Measurements from ENCODE around the gene GSAP.
A peak's percentile ranks its signal among the peaks of the same experiment; 100 is the strongest.

The GSAP gene

DNA sequence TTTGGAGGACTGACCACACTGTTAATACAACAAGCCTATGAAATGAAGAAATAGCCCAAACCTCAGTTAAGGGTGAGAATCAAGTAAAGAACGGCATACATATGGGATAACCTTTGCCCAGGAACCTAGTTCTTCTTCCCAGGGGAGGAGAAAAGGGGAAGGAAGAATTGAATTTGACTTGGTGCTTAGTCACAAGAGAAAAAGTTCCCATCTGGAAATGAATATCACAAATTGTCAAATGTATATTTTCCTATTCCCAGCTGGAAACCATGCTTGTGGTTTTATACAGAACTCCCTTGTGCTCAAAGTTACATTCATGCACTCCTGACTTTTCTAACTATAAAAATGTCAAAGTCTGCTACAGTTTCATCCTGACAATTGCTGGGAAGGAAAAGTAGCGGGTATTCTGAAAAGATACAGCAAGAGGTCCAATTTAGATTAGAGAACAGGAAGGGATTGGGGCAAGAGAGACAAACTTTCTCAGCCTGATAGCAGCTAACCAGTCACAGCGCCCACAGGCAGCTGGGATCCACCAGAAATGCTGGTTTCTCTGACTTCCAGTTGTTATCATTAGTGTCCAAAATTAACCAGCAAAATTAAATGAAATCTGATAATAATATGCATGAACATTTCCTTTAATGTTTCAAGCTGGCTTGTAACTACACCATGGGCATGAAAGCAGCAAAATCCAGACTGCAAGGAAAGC is 18.6 kb upstream of the GSAP start:
- peak; percentile 68 for DNase-seq

DNA sequence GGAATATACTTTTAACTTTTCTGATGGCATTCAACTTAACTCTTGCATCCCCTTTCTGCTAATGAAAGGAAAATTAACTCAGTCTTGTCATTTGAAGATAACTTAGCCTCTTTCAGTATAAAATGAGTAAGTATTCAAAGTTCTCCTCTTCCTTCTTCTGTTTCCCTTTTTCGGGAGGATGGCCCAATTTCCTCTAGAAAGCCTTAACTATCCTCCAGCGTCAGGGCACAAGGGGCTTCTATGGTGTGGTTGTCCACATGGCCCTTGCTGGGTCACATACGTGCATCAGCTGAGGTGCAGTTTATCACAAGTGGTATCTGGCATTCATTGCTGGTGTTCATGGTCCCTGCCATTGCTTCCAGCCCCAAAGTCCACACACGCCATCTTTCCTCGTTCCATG is 17.8 kb upstream of the GSAP start:
- no peak for DNase-seq

DNA sequence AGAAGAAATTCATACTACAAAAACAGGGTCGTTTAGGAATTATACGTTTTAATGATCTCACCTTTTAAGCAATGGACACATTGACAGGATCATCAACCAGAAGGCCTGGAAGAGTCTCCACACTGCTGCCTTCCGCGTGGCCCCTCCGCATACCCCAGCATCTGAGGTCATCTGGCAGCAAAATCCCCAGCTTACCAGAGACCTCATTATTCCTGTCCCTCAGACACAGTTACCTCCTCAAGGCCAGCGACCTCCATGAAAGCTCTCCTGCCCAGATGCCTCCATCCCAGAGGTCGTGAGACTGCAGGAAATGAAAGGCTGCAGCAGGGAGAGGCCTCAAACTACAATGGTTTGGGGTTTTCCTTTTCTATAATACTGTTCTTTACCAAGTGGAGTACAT is 14.8 kb upstream of the GSAP start:
- no peak for DNase-seq

DNA sequence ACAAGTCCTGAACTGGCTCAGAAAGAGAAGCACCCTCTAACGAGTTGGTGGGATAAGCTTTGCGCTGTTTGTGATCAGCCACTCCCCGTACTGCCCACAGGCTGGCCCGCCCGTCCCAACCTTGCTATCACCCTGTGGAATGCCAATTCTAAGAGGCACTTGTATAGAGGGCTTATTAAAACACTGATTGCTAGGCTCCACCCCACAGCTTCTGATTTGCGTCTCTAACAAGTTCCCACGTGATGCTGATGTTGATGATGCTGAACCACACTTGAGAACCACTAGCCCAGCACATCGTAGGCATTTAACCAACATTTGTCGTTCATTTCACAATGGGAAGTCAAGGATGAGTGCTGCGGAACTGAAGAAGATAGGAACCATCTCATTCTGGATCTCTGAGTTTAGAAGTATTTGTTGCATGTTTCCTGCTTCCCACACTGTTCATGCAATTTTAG is 12.7 kb upstream of the GSAP start:
- DNase-seq, result no peak

DNA sequence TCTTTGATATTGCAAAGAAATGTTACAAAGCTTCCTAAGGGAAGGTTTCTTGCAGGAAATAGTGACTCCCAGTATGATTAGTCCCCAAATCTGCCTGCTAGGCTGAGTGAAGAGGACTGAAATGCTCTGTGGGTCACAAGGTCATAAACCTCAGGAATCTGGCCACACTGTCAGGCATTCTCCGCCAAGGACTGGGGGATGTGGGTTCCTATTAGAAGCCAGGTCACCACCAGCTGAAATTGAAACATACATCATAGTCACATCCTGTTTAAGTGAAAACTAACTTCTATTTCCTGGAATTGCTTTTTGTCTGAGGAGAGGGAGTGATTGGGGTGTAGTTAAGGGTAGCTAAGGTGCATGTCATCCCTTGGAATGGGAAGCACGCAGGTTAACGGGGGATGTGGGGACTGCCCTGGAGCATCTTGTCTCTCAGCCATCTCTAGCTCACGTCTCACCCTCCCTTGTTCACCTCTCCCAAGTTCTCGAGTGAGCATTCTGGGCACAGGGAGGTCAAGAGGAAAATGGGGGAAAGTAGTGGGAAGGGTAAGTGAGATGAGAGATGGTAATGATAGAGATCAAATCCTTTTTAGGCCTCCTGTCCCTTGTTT is 12.0 kb upstream of the GSAP start:
- DNase-seq, result peak; percentile 56

DNA sequence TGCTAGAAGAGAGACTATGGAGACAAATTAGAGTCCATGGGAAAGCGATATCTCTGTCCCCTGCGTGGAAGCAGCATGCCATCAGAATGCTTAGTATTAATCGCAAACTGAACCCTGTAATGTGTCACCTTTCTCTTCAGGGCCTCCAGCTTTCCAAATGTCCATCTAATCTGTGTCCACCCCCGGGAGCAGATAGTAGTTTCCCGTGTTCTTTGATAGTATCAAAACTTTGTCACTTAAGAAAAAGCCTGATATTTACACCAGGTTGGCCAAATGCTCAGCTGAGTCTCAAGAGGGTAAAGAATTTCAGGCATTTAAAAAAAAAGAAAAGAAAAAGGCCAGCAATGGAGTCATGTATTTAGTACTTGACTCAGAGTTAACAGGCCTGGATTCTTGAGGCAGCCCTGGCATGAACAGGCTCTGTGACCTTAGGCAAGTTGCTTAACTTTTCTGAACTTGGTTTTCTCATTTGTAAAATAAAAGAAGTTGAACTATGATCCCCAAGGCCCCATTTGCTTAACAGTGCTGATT is 10.4 kb upstream of the GSAP start:
- no peak for DNase-seq

DNA sequence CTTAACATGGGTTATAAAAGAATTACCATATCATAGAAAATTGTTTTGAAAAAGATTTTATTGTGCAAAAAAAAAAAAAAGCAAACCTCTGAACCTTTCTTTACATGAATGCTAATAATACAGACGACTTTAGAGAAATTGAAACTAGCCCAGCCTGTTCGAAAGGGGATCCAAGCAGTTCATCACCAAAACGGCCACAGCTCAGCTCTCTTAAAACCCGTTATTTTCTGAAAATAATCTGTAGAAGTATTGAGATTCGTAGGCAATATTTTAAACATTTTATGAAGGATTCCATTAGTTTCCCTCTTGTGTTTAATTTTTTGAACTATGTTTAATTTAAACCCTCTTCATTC is 9.9 kb upstream of the GSAP start:
- peak; percentile 38 for DNase-seq

DNA sequence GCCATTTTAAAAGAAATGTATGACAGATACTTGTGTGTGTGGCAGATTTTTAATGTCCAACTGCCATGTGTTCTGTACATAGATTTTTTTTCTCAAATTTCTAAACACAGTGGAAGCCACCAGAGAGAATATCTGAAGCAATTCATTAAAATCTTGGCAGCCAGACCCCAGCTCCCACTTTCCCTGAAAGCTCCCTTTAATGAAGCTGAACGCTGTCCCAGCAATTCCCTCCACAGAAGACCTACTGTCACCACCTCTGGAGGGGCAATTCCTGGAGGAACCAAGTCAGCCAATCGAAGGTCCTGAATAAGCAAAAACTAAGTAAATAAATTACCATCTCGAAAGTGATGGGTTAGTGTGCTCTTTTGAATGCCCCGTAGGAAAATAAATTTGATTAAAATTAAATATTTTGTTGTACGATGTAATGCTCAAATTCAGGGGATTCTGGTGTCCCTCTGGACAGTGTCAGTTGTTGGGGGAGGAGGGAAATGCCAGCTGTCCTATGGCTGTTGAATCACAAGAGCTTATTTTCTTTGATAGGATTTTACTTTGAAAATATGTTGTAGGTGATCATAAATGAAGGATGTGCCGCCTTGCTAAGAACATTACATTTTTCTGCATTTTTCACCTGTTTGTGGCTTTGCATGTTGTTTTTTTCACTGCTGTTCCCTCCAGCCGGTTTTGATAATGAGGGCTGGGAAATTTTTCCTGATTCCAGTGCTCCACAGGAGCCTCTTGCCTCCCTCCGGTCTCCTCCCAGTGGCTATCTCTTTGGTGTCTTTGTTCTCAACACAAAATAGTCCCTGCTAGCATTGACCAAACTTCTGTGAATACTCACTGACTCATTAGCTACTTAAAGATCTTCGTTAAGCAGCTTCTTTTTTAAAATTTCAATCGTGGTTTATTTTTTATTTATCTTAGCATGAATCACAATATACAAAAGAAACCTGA is 9.2 kb upstream of the GSAP start:
- no peak for DNase-seq

DNA sequence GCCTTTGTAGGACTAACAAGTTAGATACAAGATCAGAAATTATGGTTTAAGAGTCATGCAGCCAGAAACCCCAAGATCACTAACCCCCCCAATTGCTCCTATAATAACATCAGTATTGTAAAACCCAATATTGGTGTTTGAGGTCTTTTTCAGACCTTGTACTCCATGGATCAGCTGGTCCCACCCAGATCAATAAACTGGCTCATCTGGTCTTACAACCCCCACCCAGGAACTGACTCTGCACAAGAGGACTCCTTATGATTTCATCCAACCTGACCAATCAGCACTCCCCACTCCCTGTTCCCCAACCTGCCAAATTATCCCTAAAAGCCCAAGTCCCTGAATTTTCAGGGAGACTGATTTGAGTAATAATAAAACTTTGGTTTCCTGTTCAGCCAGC is 6.4 kb upstream of the GSAP start:
- no peak for DNase-seq

DNA sequence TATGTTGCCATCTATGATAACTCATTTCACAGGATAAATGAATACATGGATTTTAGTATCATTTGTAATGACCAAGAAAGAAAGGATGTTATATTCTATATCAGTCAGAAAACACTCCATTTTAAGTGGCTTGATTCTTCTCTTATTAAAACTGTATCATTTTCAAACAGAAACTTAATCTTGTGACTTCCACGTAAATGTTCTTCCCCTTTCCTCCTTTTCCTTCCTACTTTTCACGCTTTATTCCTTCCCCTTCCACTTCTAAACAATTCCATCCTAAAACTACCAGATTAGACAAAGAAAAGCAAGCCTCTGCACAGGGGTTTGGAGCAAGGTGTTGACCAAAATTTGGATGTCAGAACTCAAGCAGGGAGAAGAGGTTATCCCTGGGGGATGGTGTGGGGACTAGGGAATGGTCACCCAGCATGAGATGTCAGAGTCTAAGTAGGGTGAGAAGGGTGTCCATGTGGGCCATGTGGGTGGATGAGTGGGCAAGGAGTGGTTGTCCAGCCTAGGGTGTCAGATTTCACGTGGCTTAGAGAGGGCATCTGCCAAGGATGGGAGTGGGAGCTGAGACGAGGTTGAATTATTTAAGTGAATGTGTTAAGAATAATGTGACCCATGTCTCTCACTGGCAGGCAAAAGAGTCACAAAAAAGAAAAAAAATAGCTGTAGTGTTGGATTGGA is 5.0 kb upstream of the GSAP start:
- no peak for DNase-seq

DNA sequence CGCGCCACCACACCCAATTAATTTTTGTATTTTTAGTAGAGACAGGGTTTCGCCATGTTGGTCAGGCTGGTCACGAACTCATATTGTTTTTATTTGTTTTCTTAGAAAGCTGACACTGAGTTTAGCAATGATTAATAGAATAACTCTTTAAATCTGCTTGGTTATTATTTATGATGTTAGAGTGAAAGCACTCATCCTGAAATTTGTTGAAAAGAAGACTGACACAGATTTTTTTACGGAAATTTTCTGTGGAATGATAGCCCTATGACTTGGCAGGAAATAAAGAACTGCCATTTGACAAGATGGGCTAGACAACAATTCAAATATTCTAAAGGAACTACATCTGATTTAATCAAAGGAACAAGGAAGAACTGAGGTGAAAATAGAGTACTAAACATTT is 4.3 kb upstream of the GSAP start:
- DNase-seq, result no peak

DNA sequence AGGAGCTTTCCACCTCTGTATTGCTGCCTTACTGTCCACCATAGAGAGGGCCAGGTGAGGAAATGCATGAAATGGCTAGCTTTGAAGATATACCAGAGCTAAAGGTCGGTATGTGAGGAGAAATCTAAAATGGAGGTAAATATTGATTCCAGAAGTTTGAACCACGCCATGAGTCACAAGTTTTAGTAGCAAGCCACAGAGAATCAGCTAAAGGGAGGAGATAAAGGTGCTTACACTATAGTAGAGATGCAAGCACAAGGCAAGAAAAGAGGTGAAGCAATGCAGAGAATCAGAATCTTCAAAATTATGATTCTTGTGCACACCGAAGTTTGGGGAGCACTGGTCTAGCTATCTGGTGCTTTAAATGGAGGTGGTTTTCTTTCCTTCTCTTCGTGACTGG is 3.0 kb upstream of the GSAP start:
- no peak for DNase-seq

DNA sequence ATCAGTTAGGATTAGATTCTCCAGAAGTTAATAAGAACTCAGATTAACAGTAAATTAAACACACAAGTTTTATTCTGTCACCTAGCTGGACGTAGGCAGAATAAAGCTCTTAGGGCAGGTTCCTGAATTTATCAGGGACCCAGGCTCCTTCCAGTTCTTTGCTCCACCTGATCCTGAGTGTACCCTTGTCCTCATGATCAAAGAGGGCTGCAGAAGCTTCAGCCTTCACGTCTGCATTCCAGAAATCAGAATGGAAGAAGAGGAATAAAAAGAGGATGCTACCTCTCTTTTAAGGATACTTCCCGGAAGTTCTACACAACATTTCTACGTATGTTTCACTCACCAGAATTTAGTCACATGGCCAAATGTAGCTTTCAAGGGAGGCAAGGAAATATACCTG is 1.7 kb upstream of the GSAP start:
- no peak for DNase-seq

DNA sequence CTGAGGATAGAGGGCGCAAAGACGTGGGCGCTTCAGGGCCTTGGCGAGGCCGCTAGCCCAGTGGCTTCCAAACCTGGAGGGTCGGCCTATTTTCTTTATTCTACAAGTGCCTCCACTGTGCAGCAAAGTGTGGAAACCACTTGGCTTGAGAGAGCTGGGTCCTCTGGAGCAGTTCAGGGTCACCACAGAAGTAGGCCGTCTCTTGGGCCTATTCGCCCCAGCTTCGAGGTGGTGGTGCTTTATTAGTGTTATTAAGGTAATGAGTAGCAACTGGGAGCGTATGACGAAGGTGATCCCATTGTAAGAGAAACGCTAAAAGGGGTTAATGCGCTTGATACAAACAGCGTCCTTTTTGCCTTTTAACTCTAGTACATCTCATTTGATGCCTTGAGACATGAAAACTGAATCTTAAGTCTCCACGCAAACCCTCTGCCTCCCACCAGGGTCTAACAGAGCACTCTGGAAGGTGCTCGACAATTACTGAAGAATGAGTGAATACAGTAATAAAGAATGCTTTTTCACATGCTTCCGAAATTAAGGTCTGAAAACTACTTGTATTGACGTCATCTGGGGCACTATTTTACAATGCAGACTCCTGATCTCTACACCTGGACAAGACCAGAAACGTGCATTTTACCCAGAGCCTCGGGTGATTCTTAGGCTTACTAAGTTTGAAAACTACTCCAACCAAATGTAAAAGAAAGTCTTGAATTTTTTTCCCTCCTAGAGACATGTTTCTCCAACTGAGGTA is 647 bp upstream of the GSAP start:
- no peak for DNase-seq

DNA sequence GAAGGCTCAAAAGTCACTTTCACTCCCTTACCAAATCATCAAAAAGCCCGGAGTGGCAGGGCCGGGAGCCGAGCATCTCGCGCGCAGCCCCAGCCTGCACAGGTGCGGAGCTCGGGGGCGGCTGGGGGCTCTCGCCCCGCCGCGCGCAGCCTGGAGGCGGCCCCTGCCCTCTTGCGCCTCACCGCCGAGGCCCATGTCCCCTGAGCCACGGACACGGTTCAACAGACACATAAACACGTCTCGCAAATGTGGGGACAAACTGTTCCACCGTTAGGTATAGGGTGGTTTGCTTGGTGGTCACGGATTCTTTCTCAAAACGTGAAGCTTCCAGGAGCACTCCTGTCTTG is 700 bp downstream of the GSAP start:
- DNase-seq, result no peak

DNA sequence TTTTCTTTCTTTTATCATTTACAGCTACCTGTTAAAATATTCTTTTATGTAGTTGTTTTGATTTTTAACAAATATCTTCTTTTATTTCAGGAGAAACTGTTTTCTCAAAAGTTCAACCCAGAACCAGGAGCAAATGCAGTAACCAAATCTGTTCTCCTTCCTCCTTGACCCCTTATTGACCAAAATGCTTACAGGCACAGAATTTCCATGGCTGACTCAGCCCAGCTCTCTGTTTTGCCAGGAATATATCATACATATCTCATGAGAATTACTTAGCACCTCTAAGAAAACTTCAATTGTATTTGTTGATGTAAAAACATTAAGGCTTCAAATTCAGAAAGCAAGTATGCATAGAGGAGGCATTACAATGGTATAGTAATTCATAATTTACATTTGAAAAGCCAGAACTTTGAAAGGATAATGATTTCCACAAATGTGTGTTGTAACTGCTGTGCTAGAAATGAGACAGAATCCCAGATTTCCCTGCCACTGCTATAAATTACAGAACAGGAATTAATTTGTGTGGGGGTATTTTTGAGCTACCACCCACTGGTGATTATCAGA is 2.2 kb downstream of the GSAP start:
- no peak for DNase-seq

DNA sequence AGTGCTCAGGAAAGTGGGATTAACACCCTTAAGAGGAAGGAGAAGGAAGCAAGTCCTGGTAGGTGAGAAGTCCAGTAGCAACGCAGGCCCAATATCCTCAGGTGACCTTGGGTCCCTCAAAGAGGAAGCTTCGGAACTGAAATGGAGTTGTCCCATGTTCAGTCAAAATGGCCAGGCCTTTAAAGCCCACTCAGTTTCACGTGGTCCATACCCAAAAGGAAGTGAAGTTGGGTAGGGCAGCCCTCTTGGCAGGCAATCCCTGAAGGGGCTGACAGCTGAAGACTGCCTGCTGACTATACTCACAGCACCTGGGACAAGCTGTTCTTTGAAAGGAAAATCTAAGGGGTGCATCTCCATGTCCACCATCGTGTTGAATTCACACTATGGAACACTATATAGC is 3.0 kb downstream of the GSAP start:
- DNase-seq, result no peak

DNA sequence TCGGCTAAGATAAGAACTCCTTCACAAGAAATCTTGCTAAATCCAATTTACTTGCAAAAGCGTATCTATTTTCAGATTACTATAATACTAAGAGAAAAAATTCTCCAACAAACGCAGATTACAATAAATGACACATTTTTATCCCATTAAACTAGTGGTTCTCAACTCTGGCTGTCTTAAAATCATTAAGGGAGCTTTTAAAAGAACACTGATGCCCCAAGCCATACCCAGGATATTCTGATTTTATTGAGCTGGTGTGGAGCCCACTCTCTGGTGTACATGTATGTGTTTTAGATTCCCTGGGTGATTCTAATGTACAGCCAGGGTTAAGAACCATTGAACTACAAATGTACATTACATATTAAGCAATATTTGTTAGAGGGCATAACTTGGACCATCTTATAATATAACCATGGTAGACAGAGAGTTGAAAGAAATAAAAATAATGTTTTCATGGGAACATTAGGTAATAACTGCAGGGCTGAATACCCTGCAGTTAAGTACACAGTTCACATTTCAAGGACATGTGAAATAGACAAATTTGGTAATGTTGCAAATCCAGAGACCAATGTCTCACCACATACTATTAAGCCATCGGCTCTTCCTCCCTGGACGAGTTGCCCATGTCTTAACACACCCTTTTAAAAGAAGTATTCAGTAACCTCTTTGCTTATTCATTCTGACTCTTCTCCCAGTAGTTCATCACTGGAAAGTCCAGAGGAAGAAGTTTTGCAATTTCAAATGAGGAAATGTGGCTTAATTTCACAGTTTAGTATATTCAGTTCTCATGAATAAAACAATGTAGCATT is 6.2 kb downstream of the GSAP start:
- peak; percentile 51 for DNase-seq

DNA sequence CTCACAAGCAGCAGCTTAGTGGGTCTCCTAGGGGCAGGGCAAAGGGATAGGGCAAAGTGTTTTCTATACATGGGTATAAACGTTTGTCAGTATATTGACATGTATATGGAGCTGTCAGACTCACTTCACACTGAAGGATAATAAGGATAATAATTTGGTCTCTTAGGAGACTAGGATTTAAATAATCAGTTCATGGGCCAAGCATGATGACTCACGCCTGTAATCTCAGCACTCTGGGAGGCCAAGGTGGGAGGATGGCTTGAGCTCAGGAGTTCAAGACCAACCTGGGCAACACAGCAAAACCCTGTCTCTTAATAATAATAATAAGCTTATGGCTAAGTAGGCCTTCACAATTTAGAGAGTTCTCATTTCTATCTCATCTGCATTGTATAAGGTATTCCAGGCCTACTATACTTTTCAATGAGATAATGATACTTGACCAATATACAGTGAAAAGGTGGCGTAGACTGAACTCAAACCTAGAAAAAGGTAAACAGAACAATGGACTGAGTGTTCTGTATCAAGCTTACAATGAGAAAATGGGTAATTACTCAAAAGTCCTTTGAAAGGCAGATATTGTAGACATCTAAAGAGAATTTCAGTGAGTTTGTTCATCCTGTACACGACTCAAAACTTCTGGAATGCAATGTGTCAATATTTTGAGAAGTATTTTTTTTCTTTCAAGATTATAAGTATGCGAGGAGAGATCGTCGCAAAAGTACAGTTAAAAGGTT is 7.0 kb downstream of the GSAP start:
- no peak for DNase-seq

DNA sequence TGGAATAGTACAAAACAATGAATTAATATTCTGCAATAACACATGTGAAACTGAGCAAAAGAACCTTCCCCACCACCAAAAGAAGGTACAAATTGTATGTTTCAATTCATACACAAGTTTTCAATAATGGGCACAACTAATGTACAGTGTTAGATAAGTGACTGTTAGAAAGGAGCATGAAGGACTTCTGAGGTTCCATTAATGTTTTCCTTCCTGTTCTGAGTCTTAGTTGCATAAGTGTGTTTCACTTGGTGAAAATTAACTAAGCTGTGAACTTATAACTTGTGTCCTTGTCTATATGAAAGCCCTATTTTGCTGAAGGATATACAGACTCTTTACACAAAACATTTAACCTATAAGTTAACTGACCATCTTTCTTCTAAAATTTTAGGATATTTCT is 8.2 kb downstream of the GSAP start:
- no peak for DNase-seq

DNA sequence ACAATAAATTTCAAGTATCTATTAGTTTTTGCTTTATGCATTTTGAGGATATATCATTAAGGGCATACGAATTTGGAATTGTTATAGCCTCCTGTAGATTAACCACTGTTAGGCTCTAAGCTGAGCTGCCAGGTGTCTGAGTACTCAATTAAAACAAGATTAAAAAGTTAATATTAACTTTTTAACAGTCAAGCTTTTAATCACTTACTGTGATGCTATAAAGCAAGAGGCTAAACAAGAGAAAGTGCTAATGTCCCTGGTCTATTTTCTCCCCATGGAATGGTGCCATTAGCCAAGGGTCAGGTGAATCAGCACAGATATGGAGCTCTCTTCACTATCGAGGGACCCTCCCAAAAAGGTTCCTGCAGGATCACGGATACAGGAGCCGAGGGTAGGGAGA is 9.7 kb downstream of the GSAP start:
- no peak for DNase-seq

All from OCI-M1 (cell line).